Peyer's patch (tissue), 4 donors: Measurements from ENCODE around the gene UFL1.

Experiments used
- CTCF ChIP-seq, 6 experiments: fragments of 450-650 bp in 4 of 6; fragments of 200-600 bp in 2 of 6; sonication (generic) in 1 of 6; IDR thresholded peaks; one replicate each; pipeline ENCODE4 v1.5.1; 2017 to 2019; ENCODE audit warnings: antibody characterized with exemption in 6 of 6, mild to moderate bottlenecking in 3 of 6, moderate library complexity in 1 of 6
- POLR2A ChIP-seq, 2 donors: fragments of 450-650 bp; IDR thresholded peaks; one replicate each; pipeline ENCODE4 v1.5.1; 2017; ENCODE audit warnings: antibody characterized with exemption in 2 of 2, mild to moderate bottlenecking in 2 of 2, moderate library complexity in 2 of 2

- TF ChIP-seq POLR2A (IDR thresholded peaks at IDR 0.05): no peak
- no peak for TF ChIP-seq CTCF (IDR thresholded peaks at IDR 0.05)
Measured at GRCh38 chr6:96570053-96570452, 48.4 kb downstream of the UFL1 start.
